CD4-positive, alpha-beta memory T cell (primary cell): ENCODE data around the gene RAB8B. TPM values are rescaled to one million over a fixed set of nuclear protein-coding genes. Genes with fewer than 3 reads are reported as not detected.

Experiments
- CTCF ChIA-PET: fragments of 350-600 bp; sonication (Branson Sonifier 250); formaldehyde crosslinking; loops from one replicate; lab custom pipeline; 2021; ENCODE audit warnings: inconsistent platforms; ENCODE audit not compliant: partially characterized antibody; lab: Charles Lee
- POLR2A ChIA-PET: fragments of 350-600 bp; sonication (Branson Sonifier 250); formaldehyde crosslinking; loops from one replicate; lab custom pipeline; 2021; ENCODE audit not compliant: partially characterized antibody; lab: Charles Lee
- DNase-seq, 5 donors: peaks; one replicate each; pipeline versions ENCODE4 v3.0.0 to v3.0.0-alpha.2; 2020 to 2022; ENCODE audit warnings: mixed read lengths in 1 of 5
- H3K27ac ChIP-seq: one replicate; pipeline ENCODE4 v1.7.0; 2013; ENCODE audit warnings: low read depth, low read length
- H3K27me3 ChIP-seq: 2 replicates; pipeline ENCODE4 v1.7.0; 2013; ENCODE audit warnings: mild to moderate bottlenecking, low read length, moderate library complexity; ENCODE audit not compliant: insufficient read depth
- H3K36me3 ChIP-seq: 2 replicates; pipeline ENCODE4 v1.7.0; 2013; ENCODE audit warnings: mild to moderate bottlenecking, low read length, moderate library complexity; ENCODE audit not compliant: insufficient read depth
- H3K4me1 ChIP-seq: 2 replicates; pipeline ENCODE4 v1.7.0; 2013; ENCODE audit warnings: mild to moderate bottlenecking, low read length, moderate library complexity; ENCODE audit not compliant: insufficient read depth
- H3K4me3 ChIP-seq, 2 donors: one replicate each; pipeline ENCODE4 v1.7.0; 2013; ENCODE audit warnings: low read length in 2 of 2, mild to moderate bottlenecking in 1 of 2
- H3K9me3 ChIP-seq, 2 donors: one replicate each; pipeline ENCODE4 v1.7.0; 2013; ENCODE audit warnings: low read length in 2 of 2, control low read depth in 1 of 2; ENCODE audit not compliant: control insufficient read depth in 1 of 2
- H3K27ac Mint-ChIP-seq, 7 donors: one replicate each; pipeline ENCODE4 v1.8.0; 2020 to 2021; ENCODE audit warnings: mixed read lengths in 7 of 7, mild to moderate bottlenecking in 6 of 7, inconsistent platforms in 3 of 7, moderate library complexity in 3 of 7
- H3K27me3 Mint-ChIP-seq, 2 donors: one replicate each; pipeline ENCODE4 v1.8.0; 2020 to 2021; ENCODE audit warnings: mixed read lengths in 2 of 2
- H3K36me3 Mint-ChIP-seq, 2 donors: one replicate each; pipeline ENCODE4 v1.8.0; 2020 to 2021; ENCODE audit warnings: mixed read lengths in 2 of 2, inconsistent platforms in 1 of 2, mild to moderate bottlenecking in 1 of 2
- H3K4me1 Mint-ChIP-seq, 4 donors: one replicate each; pipeline ENCODE4 v1.8.0; 2020 to 2021; ENCODE audit warnings: mixed read lengths in 4 of 4, mild to moderate bottlenecking in 1 of 4
- H3K4me3 Mint-ChIP-seq, 8 donors: one replicate each; pipeline ENCODE4 v1.8.0; 2020 to 2021; ENCODE audit warnings: mixed read lengths in 8 of 8, mild to moderate bottlenecking in 7 of 8, moderate library complexity in 6 of 8, inconsistent platforms in 3 of 8
- H3K9me3 Mint-ChIP-seq, 8 donors: one replicate each; pipeline ENCODE4 v1.8.0; 2020 to 2021; ENCODE audit warnings: mixed read lengths in 8 of 8, mild to moderate bottlenecking in 5 of 8, inconsistent platforms in 3 of 8, moderate library complexity in 1 of 8
- intact Hi-C: fragments of 100-400 bp; cut with micrococcal nuclease; formaldehyde crosslinking; loops from one replicate; pipeline ENCODE4 v1.15.1; 2023
- polyA plus RNA-seq, 2 donors: library from polyadenylated mRNA; unstranded; fragments of 300-500 nt; fragmentation: Illumina TruSeq; gene quantifications; one replicate each; pipeline ENCODE4 v1.2.3, GENCODE V29; 2021
- total RNA-seq, 2 experiments: library from RNA; stranded (reverse); gene quantifications; one replicate each; pipeline ENCODE4 v1.2.3, GENCODE V29; 2021

The RAB8B gene
- total and polyA plus RNA-seq, 4 experiments from 2014 or later = 35.1 to 86.4 (median 72.2) TPM

DNA sequence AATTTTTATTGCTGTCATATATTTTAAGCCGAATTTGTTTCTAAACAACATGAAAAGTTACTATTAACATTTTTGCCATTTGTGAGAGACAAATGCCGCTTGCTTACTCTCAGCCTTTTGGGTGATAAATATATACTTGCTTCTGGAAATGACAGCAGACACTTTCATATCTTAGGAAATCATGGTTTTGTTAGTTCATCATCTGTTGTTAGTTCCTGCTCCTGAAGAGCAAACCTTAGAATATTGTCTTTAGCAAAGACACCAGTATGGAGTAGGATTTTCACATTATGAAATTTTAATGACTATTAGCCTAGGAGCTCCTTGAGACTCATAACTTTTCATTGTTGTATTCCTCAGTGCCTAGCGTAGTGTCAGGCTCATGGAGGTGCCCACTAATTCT lies 36.0 kb downstream of the RAB8B start:
- Histone ChIP-seq H3K9me3 (no peaks in the 10 kb centered on the region), H3K4me1 (peaks cover 48% of the 10 kb centered on the region), H3K27me3 (no peaks in the 10 kb centered on the region), H3K4me3 (no peak overlapping the region), H3K27ac (no peak overlapping the region), H3K36me3 (peaks cover 8% of the 10 kb centered on the region)
- peak overlapping the region in 3 of 7 donors; percentile 12 to 64 (median 60) for H3K27ac Mint-ChIP-seq
- no peak overlapping the region for H3K4me3 Mint-ChIP-seq
- intact Hi-C loops = no loop called here
- ChIA-PET CTCF (interaction anchor here (0.7 to 2.1 kb wide), 4 partner anchors 14 to 59 kb away, joined by 3 to 6 read pairs (median 4); no protein-coding TSS in a partner anchor), POLR2A (interaction anchor here (1.6 to 11.5 kb wide), 2 partner anchors 31 to 69 kb away, joined by 5 to 161 read pairs; partner anchors contain the start of gene RPS27L)
- peaks cover 11 to 48% of the 10 kb centered on the region in 2 donors for H3K36me3 Mint-ChIP-seq
- no peaks in the 10 kb centered on the region for H3K9me3 Mint-ChIP-seq
- H3K27me3 Mint-ChIP-seq = no peaks in the 10 kb centered on the region
- peaks cover 45 to 82% (median 64%) of the 10 kb centered on the region in 4 donors for H3K4me1 Mint-ChIP-seq
- DNase-seq = no peak

GRCh38 chr15:63226155-63226883 lies 36.9 kb downstream of the RAB8B start:
- no peak for DNase-seq
- ChIA-PET POLR2A (interaction anchor here (1.6 to 11.5 kb wide), 2 partner anchors 32 to 70 kb away, joined by 5 to 161 read pairs; partner anchors contain the start of gene RPS27L), CTCF (interaction anchor here (1.7 to 2.1 kb wide), 2 partner anchors 13 to 35 kb away, joined by 4 to 6 read pairs; no protein-coding TSS in a partner anchor)
- Mint-ChIP-seq H3K27me3 (no peaks in the 10 kb centered on the region), H3K36me3 (peaks cover 11 to 45% of the 10 kb centered on the region in 2 donors), H3K27ac (peak overlapping the region; percentile 20 to 91 (median 44)), H3K4me1 (peaks cover 43 to 79% (median 60%) of the 10 kb centered on the region in 4 donors), H3K9me3 (no peaks in the 10 kb centered on the region), H3K4me3 (peak overlapping the region in 4 of 8 donors; percentile 4 to 31 (median 6))
- no peaks in the 10 kb centered on the region for H3K27me3 ChIP-seq
- no peak overlapping the region for H3K27ac ChIP-seq
- intact Hi-C loops = no loop called here
- peaks cover 8% of the 10 kb centered on the region for H3K36me3 ChIP-seq
- H3K9me3 ChIP-seq = no peaks in the 10 kb centered on the region
- H3K4me1 ChIP-seq = peaks cover 46% of the 10 kb centered on the region
- H3K4me3 ChIP-seq = no peak overlapping the region

DNA sequence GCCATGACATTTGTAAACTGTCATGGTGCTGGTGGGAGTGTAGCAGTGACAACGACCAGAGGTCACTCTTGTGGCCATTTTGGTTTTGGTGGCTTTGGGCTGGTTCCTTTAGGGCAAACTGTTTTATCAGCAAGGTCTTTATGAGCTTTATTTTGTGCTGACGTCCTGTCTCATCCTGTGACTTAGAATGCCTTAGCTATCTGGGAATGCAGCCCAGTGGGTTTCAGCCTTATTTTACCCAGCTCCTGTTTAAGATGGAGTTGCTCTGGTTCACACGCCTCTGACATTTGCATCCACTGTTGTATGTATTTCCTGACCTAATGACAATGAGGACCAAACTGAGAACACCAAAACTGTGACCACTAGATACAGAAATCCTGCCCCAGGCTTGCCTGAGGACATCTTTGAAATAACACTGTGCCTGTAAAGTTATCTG lies 37.6 kb downstream of the RAB8B start:
- Histone ChIP-seq H3K4me3 (no peak overlapping the region), H3K9me3 (no peaks in the 10 kb centered on the region), H3K27ac (no peak overlapping the region), H3K36me3 (peaks cover 8% of the 10 kb centered on the region), H3K4me1 (peaks cover 50% of the 10 kb centered on the region), H3K27me3 (no peaks in the 10 kb centered on the region)
- no peak for DNase-seq
- H3K27ac Mint-ChIP-seq = peak overlapping the region; percentile 20 to 92 (median 53)
- ChIA-PET CTCF (no interaction called here), POLR2A (interaction anchor here (11.5 kb wide), 1 partner anchor 32 kb away, joined by 161 read pairs; no protein-coding TSS in a partner anchor)
- intact Hi-C loops = no loop called here
- no peaks in the 10 kb centered on the region for H3K27me3 Mint-ChIP-seq
- H3K4me1 Mint-ChIP-seq = peaks cover 45 to 79% (median 61%) of the 10 kb centered on the region in 4 donors
- no peaks in the 10 kb centered on the region for H3K9me3 Mint-ChIP-seq
- peaks cover 11 to 45% of the 10 kb centered on the region in 2 donors for H3K36me3 Mint-ChIP-seq
- H3K4me3 Mint-ChIP-seq = peak overlapping the region in 1 of 8 donors; percentile 1

- CTCF ChIA-PET = interaction anchor here (1.3 to 6.2 kb wide), 2 partner anchors 24 to 33 kb away, joined by 3 to 62 read pairs; no protein-coding TSS in a partner anchor
These were observed 38.3 kb downstream of the RAB8B start for GRCh38 chr15:63227689-63228088.

GRCh38 chr15:63231206-63231605 lies 41.8 kb downstream of the RAB8B start:
- Histone ChIP-seq H3K27me3 (no peaks in the 10 kb centered on the region), H3K27ac (peak overlapping the region; percentile 47), H3K9me3 (no peaks in the 10 kb centered on the region), H3K4me3 (no peak overlapping the region), H3K36me3 (no peaks in the 10 kb centered on the region), H3K4me1 (peaks cover 82% of the 10 kb centered on the region)
- POLR2A ChIA-PET = interaction anchor here (0.8 to 11.5 kb wide), 6 partner anchors 14 to 74 kb away, joined by 3 to 161 read pairs (median 8); partner anchors contain the start of genes RAB8B and RPS27L
- H3K9me3 Mint-ChIP-seq = no peaks in the 10 kb centered on the region
- H3K27me3 Mint-ChIP-seq = no peaks in the 10 kb centered on the region
- CTCF ChIA-PET = interaction anchor here (0.6 to 6.2 kb wide), 6 partner anchors 9 to 65 kb away, joined by 3 to 62 read pairs (median 4); no protein-coding TSS in a partner anchor
- H3K4me1 Mint-ChIP-seq = peaks cover 54 to 82% (median 66%) of the 10 kb centered on the region in 4 donors
- peak overlapping the region in 5 of 8 donors; percentile 17 to 73 (median 67) for H3K4me3 Mint-ChIP-seq
- peak overlapping the region; percentile 80 to 95 (median 86) for H3K27ac Mint-ChIP-seq
- peaks cover 10 to 31% of the 10 kb centered on the region in 2 donors for H3K36me3 Mint-ChIP-seq
- no peak for DNase-seq
- intact Hi-C loops = no loop called here

More at GRCh38 chr15:63227689-63228088, 38.3 kb downstream of the RAB8B start:
- Mint-ChIP-seq H3K4me3 (peak overlapping the region in 1 of 8 donors; percentile 46), H3K9me3 (no peaks in the 10 kb centered on the region), H3K4me1 (peaks cover 44 to 81% (median 62%) of the 10 kb centered on the region in 4 donors), H3K27ac (peak overlapping the region; percentile 20 to 94 (median 88)), H3K36me3 (peaks cover 9 to 42% of the 10 kb centered on the region in 2 donors), H3K27me3 (no peaks in the 10 kb centered on the region)
- no peak overlapping the region for H3K27ac ChIP-seq
- H3K27me3 ChIP-seq = no peaks in the 10 kb centered on the region
- H3K4me1 ChIP-seq = peaks cover 57% of the 10 kb centered on the region
- POLR2A ChIA-PET = interaction anchor here (11.5 kb wide), 1 partner anchor 33 kb away, joined by 161 read pairs; no protein-coding TSS in a partner anchor
- peaks cover 8% of the 10 kb centered on the region for H3K36me3 ChIP-seq
- no peak for DNase-seq
- intact Hi-C loops = no loop called here
- no peak overlapping the region for H3K4me3 ChIP-seq
- H3K9me3 ChIP-seq = no peaks in the 10 kb centered on the region

GRCh38 chr15:63231706-63232105 lies 42.3 kb downstream of the RAB8B start:
- Histone ChIP-seq H3K4me1 (peaks cover 78% of the 10 kb centered on the region), H3K27me3 (no peaks in the 10 kb centered on the region), H3K36me3 (no peaks in the 10 kb centered on the region), H3K4me3 (no peak overlapping the region), H3K9me3 (no peaks in the 10 kb centered on the region), H3K27ac (peak overlapping the region; percentile 47)
- peak overlapping the region; percentile 80 to 95 (median 86) for H3K27ac Mint-ChIP-seq
- no peaks in the 10 kb centered on the region for H3K9me3 Mint-ChIP-seq
- POLR2A ChIA-PET = interaction anchor here (0.7 to 11.5 kb wide), 12 partner anchors 14 to 273 kb away, joined by 3 to 161 read pairs (median 4); partner anchors contain the start of genes RAB8B, RPS27L and USP3
- no peaks in the 10 kb centered on the region for H3K27me3 Mint-ChIP-seq
- CTCF ChIA-PET = interaction anchor here (1.6 to 6.2 kb wide), 5 partner anchors 9 to 66 kb away, joined by 3 to 62 read pairs (median 9); no protein-coding TSS in a partner anchor
- DNase-seq = no peak
- peaks cover 51 to 78% (median 61%) of the 10 kb centered on the region in 4 donors for H3K4me1 Mint-ChIP-seq
- H3K4me3 Mint-ChIP-seq = peak overlapping the region; percentile 2 to 73 (median 46)
- H3K36me3 Mint-ChIP-seq = peaks cover 10 to 28% of the 10 kb centered on the region in 2 donors
- intact Hi-C loops = loop anchor here (1.0 to 2.0 kb wide), 3 partner anchors 19 to 75 kb away; partner anchors contain the start of gene RPS27L
